B cell (primary cell): ENCODE results near the gene GGT5. TPM values are rescaled to one million over a fixed set of nuclear protein-coding genes. Genes with fewer than 3 reads are reported as not detected.
"Not testable (repeated sequence)": the region's sequence is repeated elsewhere in the genome, so short reads cannot be mapped to it uniquely, and the experiment has no call there.

ENCODE experiments used
- ATAC-seq: fragments of 200-7000 bp; cut with Tn5 transposase; one replicate; pipeline ENCODE4 v1.10.0; 2021; ENCODE audit warnings: low read depth, mild to moderate bottlenecking, moderate number of reproducible peaks, moderate library complexity
- CTCF ChIA-PET: fragments of 350-600 bp; sonication (Branson Sonifier 250); formaldehyde crosslinking; loops from one replicate; lab custom pipeline; 2021; ENCODE audit warnings: antibody characterized with exemption, inconsistent platforms; lab: Charles Lee
- POLR2A ChIA-PET: fragments of 350-600 bp; sonication (Branson Sonifier 250); formaldehyde crosslinking; loops from one replicate; lab custom pipeline; 2021; ENCODE audit warnings: antibody characterized with exemption; lab: Charles Lee
- DNase-seq: peaks from one replicate; pipeline ENCODE4 v3.0.0; 2013
- H2AFZ ChIP-seq: 2 replicates; pipeline ENCODE4 v1.6.1; 2012; ENCODE audit warnings: mild to moderate bottlenecking, low read depth, low read length; ENCODE audit not compliant: insufficient read depth, poor library complexity, severe bottlenecking
- H3K27ac ChIP-seq, 2 donors: 1 replicate in 1 of 2; 2 replicates in 1 of 2; pipeline ENCODE4 v1.5.1; 2012 to 2013; ENCODE audit warnings: low read length in 2 of 2, mild to moderate bottlenecking in 2 of 2, moderate library complexity in 1 of 2
- H3K27me3 ChIP-seq, 4 experiments: fragments of 200-600 bp in 1 of 4; sonication (generic) in 1 of 4; replicated peaks in 1 of 4; 1 replicate in 2 of 4; 2 replicates in 2 of 4; pipeline versions ENCODE4 v1.6.1 to v1.7.0; 2013 to 2016; ENCODE audit warnings: low read length in 3 of 4, mild to moderate bottlenecking in 2 of 4, mixed read lengths in 1 of 4, moderate library complexity in 1 of 4; ENCODE audit not compliant: insufficient read depth in 4 of 4, control insufficient read depth in 3 of 4; ENCODE audit errors: control extremely low read depth in 1 of 4
- H3K36me3 ChIP-seq, 2 experiments: replicated peaks in 1 of 2; 1 replicate in 1 of 2; 2 replicates in 1 of 2; pipeline versions ENCODE4 v1.6.1 to v1.7.1; 2013; ENCODE audit warnings: low read length in 1 of 2; ENCODE audit not compliant: insufficient read depth in 2 of 2, control insufficient read depth in 1 of 2; ENCODE audit errors: control extremely low read depth in 1 of 2, extremely low read depth in 1 of 2
- H3K4me1 ChIP-seq, 2 donors: fragments of 200-600 bp in 1 of 2; sonication (generic) in 1 of 2; 1 replicate in 1 of 2; 2 replicates in 1 of 2; pipeline versions ENCODE4 v1.5.1 to v1.6.1; 2013 to 2017; ENCODE audit warnings: low read length in 2 of 2; ENCODE audit not compliant: control insufficient read depth in 2 of 2, insufficient read depth in 2 of 2
- H3K4me2 ChIP-seq: replicated peaks from 2 replicates; pipeline ENCODE3; 2012; ENCODE audit warnings: mild to moderate bottlenecking, low read depth, low read length; ENCODE audit not compliant: poor library complexity, severe bottlenecking
- H3K4me3 ChIP-seq, 5 experiments: fragments of 200-600 bp in 1 of 5; sonication (generic) in 1 of 5; 1 replicate in 3 of 5; 2 replicates in 2 of 5; pipeline versions ENCODE4 v1.5.1 to v1.7.0; 2011 to 2016; ENCODE audit warnings: low read length in 4 of 5, mild to moderate bottlenecking in 4 of 5, low read depth in 2 of 5, control low read depth in 1 of 5, moderate library complexity in 1 of 5; ENCODE audit not compliant: insufficient read depth in 1 of 5; ENCODE audit errors: control extremely low read depth in 1 of 5, extremely low read depth in 1 of 5
- H3K79me2 ChIP-seq: fragments of 200-600 bp; sonication (generic); one replicate; pipeline ENCODE4 v1.6.0; 2016; ENCODE audit warnings: low read length; ENCODE audit not compliant: control insufficient read depth, insufficient read depth
- H3K9ac ChIP-seq: fragments of 200-600 bp; sonication (generic); 2 replicates; pipeline ENCODE4 v1.6.1; 2017; ENCODE audit warnings: mild to moderate bottlenecking, low read length, moderate library complexity
- H3K9me3 ChIP-seq, 3 donors: one replicate each; pipeline versions ENCODE4 v1.6.1 to v1.7.1; 2013; ENCODE audit warnings: low read length in 2 of 3; ENCODE audit not compliant: control insufficient read depth in 2 of 3, insufficient read depth in 1 of 3; ENCODE audit errors: control extremely low read depth in 1 of 3
- H4K20me1 ChIP-seq: 2 replicates; pipeline ENCODE4 v1.6.0; 2012; ENCODE audit warnings: mild to moderate bottlenecking, low read length; ENCODE audit not compliant: insufficient read depth, control insufficient read depth, poor library complexity, severe bottlenecking
- H3K27ac Mint-ChIP-seq: one replicate; pipeline ENCODE4 v1.8.0; 2021; ENCODE audit warnings: mixed read lengths
- H3K27me3 Mint-ChIP-seq: one replicate; pipeline ENCODE4 v1.8.0; 2021; ENCODE audit warnings: mixed read lengths
- H3K4me1 Mint-ChIP-seq: one replicate; pipeline ENCODE4 v1.8.0; 2021; ENCODE audit warnings: mixed read lengths
- H3K4me3 Mint-ChIP-seq: one replicate; pipeline ENCODE4 v1.8.0; 2021; ENCODE audit warnings: mixed read lengths
- H3K9me3 Mint-ChIP-seq: one replicate; pipeline ENCODE4 v1.8.0; 2022; ENCODE audit warnings: mixed read lengths; ENCODE audit not compliant: insufficient read depth
- CTCF ChIP-seq: fragments of 200-600 bp; IDR thresholded peaks from one replicate; pipeline ENCODE4 v1.8.0; 2022; ENCODE audit warnings: antibody characterized with exemption, mild to moderate bottlenecking
- EZH2 ChIP-seq: IDR thresholded peaks from 2 replicates; pipeline ENCODE4 v1.6.1; 2012; ENCODE audit warnings: borderline replicate concordance, low read depth, mild to moderate bottlenecking, moderate library complexity, low read length; ENCODE audit not compliant: insufficient read depth, poor library complexity, severe bottlenecking
- WGBS: methylation state at CpG from one replicate; pipeline ENCODE4 v1.1.5; 2013; ENCODE audit warnings: missing lambda C conversion rate; ENCODE audit not compliant: insufficient coverage; 5-methylcytosine and 5-hydroxymethylcytosine counted together
- intact Hi-C: fragments of 100-400 bp; cut with micrococcal nuclease; formaldehyde crosslinking; loops from one replicate; pipeline ENCODE4 v1.10.0; 2022
- polyA plus RNA-seq: library from polyadenylated mRNA; depleted of rRNA; stranded (reverse); fragments of >200 nt; gene quantifications from 2 replicates; pipeline ENCODE4 v1.2.3, GENCODE V29; 2012
- total RNA-seq, 2 donors: library from RNA; stranded (reverse); fragments of 120-200 nt in 1 of 2; gene quantifications; 1 replicate in 1 of 2; 2 replicates in 1 of 2; pipeline versions ENCODE4 v1.2.3 to v1.2.4, GENCODE V29; 2013 to 2022

GGT5 gene
- total and polyA plus RNA-seq, 2 donors (not counting 1 experiment from before 2014, with no cell fraction given): not detected

GRCh38 chr22:24184057-24184798 is 60.7 kb downstream of the GGT5 start:
- Histone ChIP-seq H3K4me3 (no peak overlapping the region), H3K36me3 (no peaks in the 10 kb centered on the region), H3K4me2 (no peak overlapping the region), H2AFZ (no peak overlapping the region), H3K27ac (no peak overlapping the region), H3K27me3 (no peaks in the 10 kb centered on the region), H3K9me3 (no peaks in the 10 kb centered on the region), H3K79me2 (no peaks in the 10 kb centered on the region), H3K4me1 (peaks cover 4 to 10% of the 10 kb centered on the region in 2 donors), H3K9ac (no peak overlapping the region), H4K20me1 (no peaks in the 10 kb centered on the region)
- Mint-ChIP-seq H3K9me3 (no peaks in the 10 kb centered on the region), H3K4me1 (peaks cover 6% of the 10 kb centered on the region), H3K27ac (no peak overlapping the region), H3K4me3 (no peak overlapping the region), H3K27me3 (no peaks in the 10 kb centered on the region)
- 96% methylated on average over 16 of the region's 16 CpGs for WGBS
- no peak for ATAC-seq
- POLR2A ChIA-PET: no interaction called here
- no peak for TF ChIP-seq EZH2
- intact Hi-C loops: loop anchor here (10.0 kb wide), 1 partner anchor 61 kb away; the partner anchor contains the start of gene GGT5
- CTCF ChIA-PET: interaction anchor here (1.1 kb wide), 1 partner anchor 28 kb away, joined by 3 read pairs; no protein-coding TSS in a partner anchor
- no peak for DNase-seq

GRCh38 chr22:24183321-24184031 is 61.4 kb downstream of the GGT5 start:
- DNase-seq (no peak), ATAC-seq (peak; percentile 70)
- H3K9me3 Mint-ChIP-seq: no peaks in the 10 kb centered on the region
- H4K20me1 ChIP-seq: no peaks in the 10 kb centered on the region
- peaks cover 6% of the 10 kb centered on the region for H3K4me1 Mint-ChIP-seq
- no peak overlapping the region for H3K4me3 ChIP-seq
- H3K9ac ChIP-seq: no peak overlapping the region
- 74% methylated on average over 15 of the region's 24 CpGs for WGBS
- H3K9me3 ChIP-seq: no peaks in the 10 kb centered on the region
- no peak overlapping the region for H3K27ac Mint-ChIP-seq
- intact Hi-C loops: loop anchor here (10.0 kb wide), 1 partner anchor 61 kb away; the partner anchor contains the start of gene GGT5
- H3K27ac ChIP-seq: no peak overlapping the region
- peak overlapping the region; percentile 23 for H3K4me3 Mint-ChIP-seq
- H3K4me2 ChIP-seq: peak overlapping the region; percentile 22
- no peak overlapping the region for H2AFZ ChIP-seq
- no peak for TF ChIP-seq EZH2
- no peak for TF ChIP-seq CTCF
- no peaks in the 10 kb centered on the region for H3K27me3 Mint-ChIP-seq
- no peaks in the 10 kb centered on the region for H3K36me3 ChIP-seq
- ChIA-PET CTCF (no interaction called here), POLR2A (no interaction called here)
- no peaks in the 10 kb centered on the region for H3K27me3 ChIP-seq
- H3K4me1 ChIP-seq: peaks cover 4 to 7% of the 10 kb centered on the region in 2 donors
- no peaks in the 10 kb centered on the region for H3K79me2 ChIP-seq

- H3K9me3 Mint-ChIP-seq, H3K79me2 ChIP-seq, H3K4me1 Mint-ChIP-seq, H3K36me3 ChIP-seq, H3K9me3 ChIP-seq, DNase-seq, H3K27me3 ChIP-seq, POLR2A ChIA-PET, H3K4me3 Mint-ChIP-seq, H3K27ac Mint-ChIP-seq, H3K4me3 ChIP-seq, H3K27ac ChIP-seq, H3K4me1 ChIP-seq, H3K9ac ChIP-seq, ATAC-seq, H2AFZ ChIP-seq, H3K4me2 ChIP-seq, CTCF ChIA-PET, H3K27me3 Mint-ChIP-seq, H4K20me1 ChIP-seq: not testable (repeated sequence)
- intact Hi-C loops: loop anchor here (10.0 kb wide), 1 partner anchor 62 kb away; the partner anchor contains the start of gene GGT5
- WGBS: 93% methylated on average over 7 of the region's 11 CpGs
Observed at GRCh38 chr22:24182900-24183246, 62.0 kb downstream of the GGT5 start.
